Esophagus squamous epithelium (tissue), 4 donors: ENCODE measurements around the gene LARGE1.

ENCODE experiments used
- CTCF ChIP-seq, 6 experiments: fragments of 450-650 bp in 4 of 6; fragments of 200-600 bp in 2 of 6; sonication (generic) in 2 of 6; IDR thresholded peaks; one replicate each; pipeline ENCODE4 v1.5.1; 2016 to 2019; ENCODE audit warnings: antibody characterized with exemption in 6 of 6, mild to moderate bottlenecking in 4 of 6, moderate library complexity in 4 of 6
- POLR2A ChIP-seq, 4 donors: fragments of 450-650 bp; IDR thresholded peaks; one replicate each; pipeline ENCODE4 v1.6.1; 2017; ENCODE audit warnings: antibody characterized with exemption in 4 of 4, mild to moderate bottlenecking in 4 of 4, moderate library complexity in 3 of 4

GRCh38 chr22:33270596-33270995 is 649.7 kb downstream of the LARGE1 start:
- TF ChIP-seq POLR2A (IDR thresholded peaks at IDR 0.05) (no peak), CTCF (IDR thresholded peaks at IDR 0.05) (no peak)
